GM10248 (cell line): ENCODE data around the gene SLMAP.

Source experiments
- CTCF ChIA-PET: fragments of 300-600 bp; sonication (Branson Sonifier 250); formaldehyde crosslinking; extraction: SDS; loops from one replicate; lab custom pipeline; 2021; ENCODE audit warnings: antibody characterized with exemption; lab: Yijun Ruan, JAX
- POLR2A ChIA-PET: fragments of 350-650 bp; sonication (Branson Sonifier 250); formaldehyde crosslinking; extraction: SDS; loops from one replicate; lab custom pipeline; 2020; ENCODE audit warnings: antibody characterized with exemption; lab: Yijun Ruan, JAX
- DNase-seq: peaks from one replicate; pipeline ENCODE4 v3.0.0; 2012; ENCODE audit errors: extremely low spot score
- CTCF ChIP-seq: IDR thresholded peaks from 2 replicates; pipeline ENCODE4 v1.5.1; 2012; ENCODE audit warnings: mild to moderate bottlenecking, low read depth; ENCODE audit errors: extremely low read depth, missing control alignments, control extremely low read depth

SLMAP gene

GRCh38 chr3:57848177-57848738 lies 92.1 kb downstream of the SLMAP start:
- POLR2A ChIA-PET: no interaction called here

GRCh38 chr3:57851304-57851703 lies 95.2 kb downstream of the SLMAP start:
- DNase-seq: no peak
- ChIA-PET POLR2A (no interaction called here), CTCF (interaction anchor here (0.8 to 3.1 kb wide), 4 partner anchors 12 to 454 kb away, joined by 3 to 13 read pairs (median 4); no protein-coding TSS in a partner anchor)
- TF ChIP-seq CTCF: no peak

More at GRCh38 chr3:57848177-57848738, 92.1 kb downstream of the SLMAP start:
- TF ChIP-seq CTCF: no peak
- DNase-seq: no peak
- CTCF ChIA-PET: no interaction called here

- peak; percentile 13 for DNase-seq
- TF ChIP-seq CTCF: peak; percentile 19
- ChIA-PET POLR2A (no interaction called here), CTCF (interaction anchor here (1.0 to 3.1 kb wide), 8 partner anchors 9 to 673 kb away, joined by 3 to 13 read pairs (median 4); no protein-coding TSS in a partner anchor)
These were observed 96.8 kb downstream of the SLMAP start for GRCh38 chr3:57852896-57853295.

DNA sequence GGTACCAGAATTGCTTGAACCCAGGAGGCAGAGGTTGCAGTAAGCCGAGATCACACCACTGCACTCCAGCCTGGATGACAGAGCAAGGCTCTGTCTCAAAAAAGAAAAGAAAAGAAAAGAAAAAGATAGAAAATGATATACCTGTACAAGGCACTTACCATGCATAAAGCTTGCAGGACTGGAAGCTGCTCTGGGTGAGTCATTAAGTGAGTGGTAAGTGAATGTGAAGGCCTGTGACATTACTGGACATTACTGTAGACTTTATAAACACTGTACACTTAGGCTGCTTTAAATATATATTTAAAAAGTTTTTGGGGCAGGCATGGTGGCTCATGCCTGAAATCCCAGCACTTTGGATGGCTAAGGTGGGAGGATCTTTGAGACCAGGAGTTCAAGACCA lies 99.2 kb downstream of the SLMAP start:
- no peak for TF ChIP-seq CTCF
- ChIA-PET CTCF (interaction anchor here (0.8 to 2.6 kb wide), 7 partner anchors 10 to 755 kb away, joined by 3 to 12 read pairs (median 4); no protein-coding TSS in a partner anchor), POLR2A (no interaction called here)
- no peak for DNase-seq

DNA sequence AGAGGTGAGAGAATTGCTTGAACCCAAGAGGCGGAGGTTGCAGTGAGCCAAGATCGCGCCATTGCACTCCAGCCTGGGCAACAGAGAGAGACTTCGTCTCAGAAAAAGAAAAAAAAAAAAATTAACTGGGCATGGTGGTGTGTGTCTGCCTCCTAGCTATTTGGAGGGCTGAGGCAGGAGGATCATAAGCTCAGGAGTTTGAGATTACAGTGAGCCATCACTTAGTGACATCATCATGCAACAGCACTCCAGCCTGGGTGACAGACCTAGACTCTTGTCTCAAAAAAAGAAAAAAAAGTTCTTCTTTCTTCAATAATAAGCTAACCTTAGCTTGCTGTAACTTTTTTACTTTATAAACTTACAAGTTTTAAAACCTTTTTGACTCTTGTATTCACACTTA lies 99.8 kb downstream of the SLMAP start:
- no peak for TF ChIP-seq CTCF
- CTCF ChIA-PET: interaction anchor here (0.8 to 2.6 kb wide), 6 partner anchors 11 to 756 kb away, joined by 3 to 12 read pairs (median 5); no protein-coding TSS in a partner anchor
- POLR2A ChIA-PET: no interaction called here
- no peak for DNase-seq

DNA sequence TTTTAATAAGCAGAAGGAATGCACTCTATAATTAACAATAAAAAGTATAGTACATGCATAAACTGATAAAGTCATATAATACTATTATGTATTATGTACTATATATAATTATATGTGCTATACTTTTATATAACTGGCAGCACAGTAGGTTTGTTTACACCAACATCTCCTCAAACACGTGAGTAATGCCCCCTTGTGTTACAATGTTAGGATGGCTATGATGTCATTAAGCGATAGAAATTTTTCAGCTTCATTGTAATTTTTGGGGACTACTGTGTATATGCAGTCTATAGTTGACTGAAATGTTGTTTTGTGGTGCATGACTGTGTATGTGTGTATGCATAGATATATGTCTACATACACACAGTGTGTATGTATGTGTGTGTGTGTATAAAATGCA lies 100.6 kb downstream of the SLMAP start:
- POLR2A ChIA-PET: no interaction called here
- CTCF ChIA-PET: interaction anchor here (0.7 to 2.4 kb wide), 7 partner anchors 11 to 459 kb away, joined by 3 to 12 read pairs (median 3); no protein-coding TSS in a partner anchor
- TF ChIP-seq CTCF: no peak
- no peak for DNase-seq
